ENCODE results near the gene PTGDR2. TPM values are rescaled to one million over a fixed set of nuclear protein-coding genes. Genes with fewer than 3 reads are reported as not detected.

PTGDR2 gene
- total RNA-seq, 2 donors from 2014 or later = 0.12 to 0.86 TPM

GRCh38 chr11:60858731-60859464, 3.1 kb upstream of the PTGDR2 start:
- ATAC-seq = no peak
- no peak overlapping the region for H3K4me3 Mint-ChIP-seq

GRCh38 chr11:60858236-60858635, 2.5 kb upstream of the PTGDR2 start:
- no peak for ATAC-seq
- H3K27me3 Mint-ChIP-seq = peaks cover 0 to 2% of the 10 kb centered on the region in 2 donors
- no peak for DNase-seq (ENCODE audit: low spot score)
- peaks cover 4 to 9% of the 10 kb centered on the region in 2 donors for H3K4me1 Mint-ChIP-seq (ENCODE audit: low read depth in 2 of 2)
- no peaks in the 10 kb centered on the region for H3K9me3 Mint-ChIP-seq
- H3K36me3 Mint-ChIP-seq = no peaks in the 10 kb centered on the region
- no peak overlapping the region for H3K4me3 Mint-ChIP-seq
- no peak overlapping the region for H3K27ac Mint-ChIP-seq

More at GRCh38 chr11:60858731-60859464, 3.1 kb upstream of the PTGDR2 start:
- DNase-seq (ENCODE audit: low spot score) = no peak
- no peak overlapping the region for H3K27ac Mint-ChIP-seq
- H3K4me1 Mint-ChIP-seq (ENCODE audit: low read depth in 2 of 2) = peaks cover 4 to 9% of the 10 kb centered on the region in 2 donors
- H3K36me3 Mint-ChIP-seq = no peaks in the 10 kb centered on the region
- H3K9me3 Mint-ChIP-seq = no peaks in the 10 kb centered on the region
- peaks cover 0 to 2% of the 10 kb centered on the region in 2 donors for H3K27me3 Mint-ChIP-seq

DNA sequence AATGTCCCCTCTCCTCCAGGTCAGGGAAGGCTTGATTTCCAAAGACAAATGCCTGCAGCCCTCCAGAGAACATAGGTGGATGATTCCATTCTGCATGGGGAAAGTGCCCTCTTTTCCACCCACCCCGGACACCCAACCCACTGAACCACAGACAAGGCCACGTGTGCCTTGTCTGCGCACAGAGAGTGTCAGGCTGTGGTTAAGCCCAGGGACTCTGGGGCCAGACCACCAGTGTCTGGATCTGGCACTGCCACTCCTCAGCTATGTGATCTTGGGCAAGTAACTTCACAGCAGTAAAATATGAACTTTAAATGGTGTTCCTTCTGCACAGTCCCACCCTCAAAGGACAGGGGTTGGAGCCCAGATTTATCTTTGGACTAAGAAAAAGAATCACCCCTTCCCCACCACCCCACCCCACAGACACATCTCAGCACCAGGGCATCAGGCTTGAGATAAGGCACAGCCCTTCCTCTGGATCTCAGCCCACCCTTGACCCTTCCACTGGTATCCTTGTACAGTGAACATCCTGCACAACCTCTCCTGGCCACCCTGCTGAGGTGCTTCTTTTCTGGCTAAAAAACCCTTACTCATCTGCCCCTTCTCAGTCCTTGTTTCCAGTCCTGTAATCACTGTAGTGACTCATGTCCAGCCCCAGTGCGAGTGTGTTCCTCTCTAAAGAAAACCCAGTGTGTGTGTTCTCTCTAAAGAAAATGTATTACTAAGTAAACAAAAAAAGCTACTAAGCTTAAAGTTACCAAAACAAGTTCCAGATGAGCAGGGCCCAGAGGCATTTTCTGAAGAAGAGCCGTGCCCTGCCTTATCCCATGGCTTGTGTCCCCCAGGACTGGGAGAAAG, 1.9 kb upstream of the PTGDR2 start:
- H3K27me3 Mint-ChIP-seq = peaks cover 0 to 2% of the 10 kb centered on the region in 2 donors
- no peaks in the 10 kb centered on the region for H3K9me3 Mint-ChIP-seq
- no peaks in the 10 kb centered on the region for H3K36me3 Mint-ChIP-seq
- DNase-seq (ENCODE audit: low spot score) (no peak), ATAC-seq (no peak)
- no peak overlapping the region for H3K27ac Mint-ChIP-seq
- H3K4me1 Mint-ChIP-seq (ENCODE audit: low read depth in 2 of 2) = peaks cover 4 to 9% of the 10 kb centered on the region in 2 donors
- no peak overlapping the region for H3K4me3 Mint-ChIP-seq

DNA sequence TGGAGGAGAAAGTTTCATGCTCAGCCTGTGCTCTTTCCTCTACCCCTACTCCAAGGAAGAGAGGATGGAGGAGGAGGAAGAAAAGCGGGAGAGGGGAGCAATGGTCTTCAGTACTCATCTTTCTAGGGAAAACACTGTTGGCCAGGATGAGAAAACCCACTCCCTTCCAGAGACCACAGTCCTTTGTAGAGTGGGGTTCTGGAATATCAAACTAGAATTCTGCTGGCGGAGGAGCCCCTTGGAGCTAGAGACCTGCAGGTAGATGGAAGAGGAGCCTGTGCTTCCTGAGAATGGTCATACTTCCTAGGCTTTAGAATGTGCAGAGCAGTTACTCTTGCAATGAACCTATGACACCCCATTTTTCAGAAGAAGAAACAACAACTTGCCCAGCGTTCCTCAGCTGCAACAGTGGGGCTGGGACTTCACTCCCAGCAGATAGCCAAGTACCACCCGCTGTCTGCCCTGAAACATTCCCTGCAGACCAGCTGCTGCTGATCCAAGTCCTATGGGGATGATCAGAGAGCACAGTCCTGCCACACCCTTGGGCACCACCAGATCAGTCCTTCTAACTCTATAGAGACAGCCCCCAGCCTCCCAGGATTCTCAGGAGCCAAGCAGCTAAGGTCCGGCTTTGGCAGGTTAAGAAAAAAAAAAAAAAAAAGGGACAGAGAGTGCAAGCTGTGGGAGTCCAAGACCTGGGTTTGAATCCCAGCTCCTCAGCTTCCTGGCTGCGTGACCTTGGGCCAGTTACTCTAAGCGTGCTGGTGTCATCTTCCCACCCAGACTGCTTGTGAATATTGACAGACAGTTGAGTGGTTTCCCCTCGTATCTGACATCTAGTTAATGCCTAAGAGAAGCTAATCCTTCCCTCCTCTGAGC, 664 bp downstream of the PTGDR2 start:
- Mint-ChIP-seq H3K27ac (peak overlapping the region in 1 of 2 donors; percentile 12), H3K36me3 (no peaks in the 10 kb centered on the region), H3K4me1 (ENCODE audit: low read depth in 2 of 2) (peaks cover 4 to 9% of the 10 kb centered on the region in 2 donors), H3K4me3 (peak overlapping the region; percentile 41), H3K27me3 (peaks cover 0 to 2% of the 10 kb centered on the region in 2 donors), H3K9me3 (no peaks in the 10 kb centered on the region)
- no peak for ATAC-seq
- DNase-seq (ENCODE audit: low spot score) = no peak

DNA sequence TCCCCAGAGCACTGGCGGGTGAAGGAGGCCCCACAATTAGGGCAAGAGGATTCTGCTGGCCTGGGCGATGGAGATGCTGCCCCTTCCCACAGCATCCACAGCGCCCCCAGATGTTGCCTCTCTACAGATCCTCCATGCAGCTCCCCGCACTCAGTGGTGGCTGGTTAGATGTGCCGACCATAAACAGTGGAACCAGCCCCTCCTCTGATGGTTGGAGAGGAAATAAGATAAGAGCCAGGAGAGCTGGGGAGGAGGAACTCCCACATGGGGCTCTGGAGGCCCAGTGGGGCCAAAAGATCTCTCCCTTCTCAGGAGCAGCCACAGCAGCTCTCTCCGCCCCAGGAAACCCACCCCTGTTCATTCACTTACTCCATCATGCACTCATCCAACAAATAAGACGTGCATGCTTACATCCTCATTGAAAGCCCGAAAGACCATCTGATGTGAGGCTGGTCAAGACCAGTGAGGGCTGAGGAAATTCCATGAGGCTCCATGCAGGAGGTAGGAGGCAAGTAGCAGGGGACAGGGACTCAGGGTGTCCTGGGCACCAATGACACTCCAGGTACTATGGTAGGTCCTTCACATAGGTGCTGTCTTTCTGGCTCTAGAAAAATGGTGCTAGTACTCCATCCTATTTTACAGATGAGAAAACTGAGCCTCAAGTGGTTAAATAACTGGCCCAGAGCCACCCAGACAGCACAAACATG, 1.5 kb downstream of the PTGDR2 start:
- Mint-ChIP-seq H3K9me3 (no peaks in the 10 kb centered on the region), H3K36me3 (no peaks in the 10 kb centered on the region), H3K27ac (peak overlapping the region in 1 of 2 donors; percentile 12), H3K4me1 (ENCODE audit: low read depth in 2 of 2) (peaks cover 4 to 8% of the 10 kb centered on the region in 2 donors), H3K4me3 (peak overlapping the region; percentile 22), H3K27me3 (peaks cover 0 to 2% of the 10 kb centered on the region in 2 donors)
- DNase-seq (ENCODE audit: low spot score) (no peak), ATAC-seq (no peak)

GRCh38 chr11:60852982-60853950, 2.5 kb downstream of the PTGDR2 start:
- no peak for DNase-seq (ENCODE audit: low spot score)
- H3K9me3 Mint-ChIP-seq = no peaks in the 10 kb centered on the region
- H3K36me3 Mint-ChIP-seq = no peaks in the 10 kb centered on the region
- H3K27me3 Mint-ChIP-seq = peaks cover 0 to 2% of the 10 kb centered on the region in 2 donors
- no peak for ATAC-seq
- no peak overlapping the region for H3K27ac Mint-ChIP-seq
- H3K4me1 Mint-ChIP-seq (ENCODE audit: low read depth in 2 of 2) = peaks cover 4 to 5% of the 10 kb centered on the region in 2 donors
- no peak overlapping the region for H3K4me3 Mint-ChIP-seq

DNA sequence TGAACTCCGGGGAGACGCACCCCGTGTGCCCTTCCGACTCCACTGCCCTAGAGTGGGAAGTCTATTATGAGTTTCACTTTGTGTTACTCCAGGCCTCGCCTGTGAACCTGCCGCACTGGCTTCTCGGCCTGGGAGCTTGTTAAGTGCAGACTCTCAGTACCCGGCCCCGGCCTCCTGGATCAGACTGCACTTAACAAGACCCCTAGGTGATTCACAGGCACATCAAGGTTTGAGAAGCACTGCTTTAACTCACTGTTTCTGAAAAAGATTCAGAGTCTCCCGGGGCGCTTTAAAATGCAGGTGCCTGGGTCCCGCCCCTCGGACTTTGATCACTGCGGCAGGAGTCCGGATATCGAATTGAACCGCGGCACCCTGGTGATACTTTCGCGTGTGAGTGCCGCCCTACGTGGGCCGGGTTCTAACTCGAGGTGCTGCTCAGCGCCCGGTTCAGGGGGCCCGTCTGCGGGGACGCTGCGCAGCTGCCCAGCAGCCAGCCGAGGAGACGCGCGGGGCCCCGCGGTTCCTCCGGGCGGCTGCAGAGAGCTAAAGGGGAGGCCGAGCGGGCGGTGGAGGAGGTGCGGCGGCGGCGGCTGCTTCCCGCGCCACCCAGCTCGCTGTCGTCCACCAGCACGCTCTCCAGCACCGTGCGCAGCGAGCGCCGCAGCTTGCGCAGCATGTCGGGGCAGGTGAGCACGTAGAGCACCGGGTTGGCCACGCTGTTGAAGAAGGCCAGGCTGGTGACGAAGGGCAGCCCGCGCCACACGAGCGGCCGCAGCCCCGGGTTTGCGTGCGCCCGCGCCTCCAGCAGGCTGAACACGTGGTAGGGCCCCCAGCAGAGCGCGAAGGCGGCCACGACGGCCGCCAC, 3.4 kb downstream of the PTGDR2 start:
- no peak for ATAC-seq
- Mint-ChIP-seq H3K27ac (no peak overlapping the region), H3K4me1 (ENCODE audit: low read depth in 2 of 2) (peaks cover 0 to 5% of the 10 kb centered on the region in 2 donors), H3K27me3 (peaks cover 0 to 2% of the 10 kb centered on the region in 2 donors), H3K4me3 (no peak overlapping the region), H3K9me3 (no peaks in the 10 kb centered on the region), H3K36me3 (no peaks in the 10 kb centered on the region)
- DNase-seq (ENCODE audit: low spot score) = no peak

DNA sequence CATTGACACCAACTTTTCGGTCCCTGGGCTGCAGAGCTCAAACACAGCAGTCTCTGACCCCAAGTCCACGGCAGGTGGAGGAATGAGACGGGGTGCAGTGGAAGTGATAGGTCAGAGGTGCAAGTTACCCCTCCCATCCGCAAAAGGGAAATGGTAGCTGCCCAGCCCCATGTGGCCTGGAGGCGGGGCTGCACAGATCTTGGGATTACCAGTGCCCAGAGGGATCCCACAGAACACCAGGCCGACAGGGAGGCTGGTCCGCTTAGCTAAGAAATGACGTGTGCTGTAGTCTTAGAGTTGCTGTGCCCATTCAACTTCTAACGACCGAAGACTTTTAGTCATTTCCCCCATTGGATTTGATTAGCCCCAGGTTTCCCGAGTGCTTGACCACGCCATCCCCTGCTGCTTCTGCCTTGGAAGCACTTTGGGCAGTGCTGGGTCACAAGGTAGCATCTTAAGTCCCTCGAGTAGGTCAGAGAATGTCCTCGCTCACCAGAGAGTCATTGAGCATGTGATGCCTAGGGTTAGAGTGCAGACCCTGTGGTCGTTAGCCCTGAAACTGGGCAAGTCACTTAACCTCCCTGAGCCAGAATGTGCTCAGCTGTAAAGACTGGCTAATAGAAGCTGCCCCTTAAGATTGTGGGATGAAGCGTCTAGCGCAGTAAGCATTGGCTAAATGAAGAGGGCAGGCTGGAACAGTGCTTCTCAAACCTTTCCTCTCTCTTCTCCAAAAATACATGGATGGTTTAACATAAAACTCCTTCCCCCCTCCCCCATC, 4.2 kb downstream of the PTGDR2 start:
- no peak for ATAC-seq
- Mint-ChIP-seq H3K36me3 (no peaks in the 10 kb centered on the region), H3K27ac (no peak overlapping the region)

GRCh38 chr11:60849641-60850520, 5.9 kb downstream of the PTGDR2 start:
- H3K27me3 Mint-ChIP-seq = no peaks in the 10 kb centered on the region
- H3K36me3 Mint-ChIP-seq = no peaks in the 10 kb centered on the region
- H3K4me1 Mint-ChIP-seq (ENCODE audit: low read depth in 2 of 2) = peaks cover 5 to 7% of the 10 kb centered on the region in 2 donors
- no peak overlapping the region for H3K4me3 Mint-ChIP-seq
- DNase-seq (ENCODE audit: low spot score) (no peak), ATAC-seq (no peak)
- H3K27ac Mint-ChIP-seq = no peak overlapping the region
- H3K9me3 Mint-ChIP-seq = no peaks in the 10 kb centered on the region

More for the DNA sequence above, 4.2 kb downstream of the PTGDR2 start:
- Mint-ChIP-seq H3K9me3 (no peaks in the 10 kb centered on the region), H3K4me1 (ENCODE audit: low read depth in 2 of 2) (no peaks in the 10 kb centered on the region), H3K27me3 (peaks cover 0 to 2% of the 10 kb centered on the region in 2 donors), H3K4me3 (no peak overlapping the region)
- no peak for DNase-seq (ENCODE audit: low spot score)

- DNase-seq (ENCODE audit: low spot score) (no peak), ATAC-seq (peak in 1 of 2 donors; percentile 70)
- H3K4me1 Mint-ChIP-seq (ENCODE audit: low read depth in 2 of 2) = peaks cover 15 to 18% of the 10 kb centered on the region in 2 donors
- H3K27ac Mint-ChIP-seq = no peak overlapping the region
- no peaks in the 10 kb centered on the region for H3K27me3 Mint-ChIP-seq
- H3K4me3 Mint-ChIP-seq = no peak overlapping the region
- H3K36me3 Mint-ChIP-seq = peaks cover 4% of the 10 kb centered on the region
- no peaks in the 10 kb centered on the region for H3K9me3 Mint-ChIP-seq
Observed at GRCh38 chr11:60848714-60849151, 7.0 kb downstream of the PTGDR2 start.
